Stomach (tissue), 9 donors: ENCODE results near the gene FCRL3. TPM values are rescaled to one million over a fixed set of nuclear protein-coding genes. Genes with fewer than 3 reads are reported as not detected.

ENCODE experiments used
- DNase-seq, 2 donors: peaks; one replicate each; pipeline versions ENCODE4 v3.0.0 to v3.0.0-alpha.2; 2013 to 2019
- H3K27ac ChIP-seq, 5 donors: fragments of 200-600 bp in 4 of 5; sonication (generic) in 4 of 5; one replicate each; pipeline ENCODE4 v1.5.1; 2013 to 2019; ENCODE audit warnings: mild to moderate bottlenecking in 1 of 5, moderate library complexity in 1 of 5
- H3K27me3 ChIP-seq, 3 donors: fragments of 200-600 bp; sonication (generic); one replicate each; pipeline ENCODE4 v1.5.1; 2017 to 2019; ENCODE audit warnings: mixed run types in 1 of 3
- H3K36me3 ChIP-seq, 4 donors: fragments of 200-600 bp; sonication (generic); 1 replicate in 3 of 4; 2 replicates in 1 of 4; pipeline ENCODE4 v1.5.1; 2016 to 2019
- H3K4me1 ChIP-seq, 4 donors: fragments of 200-600 bp; sonication (generic); one replicate each; pipeline ENCODE4 v1.5.1; 2016 to 2019
- H3K4me3 ChIP-seq, 4 donors: fragments of 200-600 bp; sonication (generic) in 3 of 4; one replicate each; pipeline ENCODE4 v1.5.1; 2016 to 2019; ENCODE audit warnings: mild to moderate bottlenecking in 1 of 4
- H3K9me3 ChIP-seq, 4 donors: fragments of 200-600 bp; sonication (generic); one replicate each; pipeline ENCODE4 v1.5.1; 2016 to 2019
- CTCF ChIP-seq, 7 experiments: fragments of 450-650 bp in 4 of 7; fragments of 200-600 bp in 3 of 7; sonication (generic) in 3 of 7; IDR thresholded peaks; one replicate each; pipeline ENCODE4 v1.5.1; 2016 to 2019; ENCODE audit warnings: antibody characterized with exemption in 7 of 7, control low read depth in 2 of 7, mild to moderate bottlenecking in 1 of 7
- EP300 ChIP-seq: sonication (generic); formaldehyde crosslinking; IDR thresholded peaks from one replicate; pipeline ENCODE4 v1.6.1; 2017; ENCODE audit warnings: antibody characterized with exemption
- POLR2A ChIP-seq, 4 donors: fragments of 450-650 bp; IDR thresholded peaks; one replicate each; pipeline ENCODE4 v1.6.1; 2016; ENCODE audit warnings: antibody characterized with exemption in 4 of 4, control low read depth in 2 of 4, mild to moderate bottlenecking in 1 of 4, moderate library complexity in 1 of 4
- POLR2AphosphoS5 ChIP-seq, 3 donors: sonication (generic); formaldehyde crosslinking; IDR thresholded peaks; one replicate each; pipeline ENCODE4 v1.6.1; 2016; ENCODE audit warnings: antibody characterized with exemption in 3 of 3
- WGBS, 5 donors: extraction: QIAGEN DNeasy Blood & Tissue Kit in 3 of 5; methylation state at CpG; one replicate each; pipeline versions ENCODE4 v1.1.5 to v1.1.7; 2013 to 2018; 5-methylcytosine and 5-hydroxymethylcytosine counted together
- intact Hi-C: fragments of 100-400 bp; cut with DNase I; formaldehyde crosslinking; loops from one replicate; pipeline ENCODE4 v1.15.1; 2023; ENCODE audit warnings: low total_unique reads
- polyA plus RNA-seq, 3 donors: library from polyadenylated mRNA; stranded (reverse); fragments of 200-250 nt; gene quantifications; one replicate each; pipeline ENCODE4 v1.2.3, GENCODE V29; 2013
- total RNA-seq, 5 donors: library from RNA; depleted of rRNA; stranded (reverse); fragments of >200 nt; gene quantifications; one replicate each; pipeline versions ENCODE4 v1.1.0 to v1.2.3, GENCODE V29; 2014 to 2016
- donor health status: healthy with polysubstance abuse.
- donor health status: Bipolar disorder and iron deficiency.
- donor health status: healthy.

FCRL3 gene
- total and polyA plus RNA-seq, 8 donors: 0.30 to 0.55 TPM; not detected in 6

GRCh38 chr1:157734321-157734720, 33.8 kb upstream of the FCRL3 start:
- DNase-seq: peak in 1 of 2 donors; percentile 6
- 82 to 89% (median 87%) methylated on average over 1 of the region's 1 CpG for WGBS, 5 donors
- no peaks in the 10 kb centered on the region for H3K36me3 ChIP-seq
- H3K4me3 ChIP-seq: no peak overlapping the region
- H3K27me3 ChIP-seq: no peaks in the 10 kb centered on the region
- no peak for TF ChIP-seq EP300
- no peak for TF ChIP-seq POLR2AphosphoS5 (IDR thresholded peaks at IDR 0.05)
- TF ChIP-seq POLR2A (IDR thresholded peaks at IDR 0.05): no peak
- TF ChIP-seq CTCF (IDR thresholded peaks at IDR 0.05): no peak
- intact Hi-C loops: no loop called here
- no peaks in the 10 kb centered on the region for H3K9me3 ChIP-seq
- H3K27ac ChIP-seq: no peak overlapping the region
- H3K4me1 ChIP-seq: no peaks in the 10 kb centered on the region

- H3K27me3 ChIP-seq: no peaks in the 10 kb centered on the region
- DNase-seq: no peak
- H3K27ac ChIP-seq: no peak overlapping the region
- WGBS, 5 donors: 59 to 85% (median 77%) methylated on average over 3 of the region's 3 CpGs
- no peaks in the 10 kb centered on the region for H3K9me3 ChIP-seq
- no peaks in the 10 kb centered on the region for H3K4me1 ChIP-seq
- intact Hi-C loops: no loop called here
- no peak for TF ChIP-seq CTCF (IDR thresholded peaks at IDR 0.05)
- TF ChIP-seq EP300: no peak
- no peak for TF ChIP-seq POLR2AphosphoS5 (IDR thresholded peaks at IDR 0.05)
- no peak for TF ChIP-seq POLR2A (IDR thresholded peaks at IDR 0.05)
- H3K36me3 ChIP-seq: no peaks in the 10 kb centered on the region
- H3K4me3 ChIP-seq: no peak overlapping the region
Measured at GRCh38 chr1:157732755-157733154, 32.2 kb upstream of the FCRL3 start.

GRCh38 chr1:157725221-157725577, 24.6 kb upstream of the FCRL3 start:
- no peaks in the 10 kb centered on the region for H3K27me3 ChIP-seq

GRCh38 chr1:157724537-157725220, 24.1 kb upstream of the FCRL3 start:
- Histone ChIP-seq H3K4me3 (no peak overlapping the region), H3K36me3 (no peaks in the 10 kb centered on the region), H3K27me3 (no peaks in the 10 kb centered on the region), H3K4me1 (no peaks in the 10 kb centered on the region), H3K9me3 (peaks cover 0 to 23% (median 14%) of the 10 kb centered on the region in 4 donors), H3K27ac (no peak overlapping the region)
- intact Hi-C loops: no loop called here
- DNase-seq: no peak
- WGBS, 5 donors: 70 to 87% (median 71%) methylated on average over 2 of the region's 2 CpGs
- no peak for TF ChIP-seq POLR2A (IDR thresholded peaks at IDR 0.05)

More at GRCh38 chr1:157725221-157725577, 24.6 kb upstream of the FCRL3 start:
- no peaks in the 10 kb centered on the region for H3K4me1 ChIP-seq
- H3K4me3 ChIP-seq: no peak overlapping the region
- H3K9me3 ChIP-seq: peaks cover 0 to 23% (median 14%) of the 10 kb centered on the region in 4 donors
- 54 to 73% (median 58%) methylated on average over 2 of the region's 2 CpGs for WGBS, 5 donors
- TF ChIP-seq POLR2A (IDR thresholded peaks at IDR 0.05): no peak
- TF ChIP-seq CTCF (IDR thresholded peaks at IDR 0.05): no peak
- no peak for TF ChIP-seq EP300
- TF ChIP-seq POLR2AphosphoS5 (IDR thresholded peaks at IDR 0.05): no peak
- peak in 1 of 2 donors; percentile 23 for DNase-seq
- no peaks in the 10 kb centered on the region for H3K36me3 ChIP-seq
- H3K27ac ChIP-seq: no peak overlapping the region
- intact Hi-C loops: no loop called here

GRCh38 chr1:157723157-157723556, 22.6 kb upstream of the FCRL3 start:
- Histone ChIP-seq H3K27ac (no peak overlapping the region), H3K4me1 (no peaks in the 10 kb centered on the region), H3K4me3 (no peak overlapping the region), H3K9me3 (peaks cover 0 to 23% (median 14%) of the 10 kb centered on the region in 4 donors), H3K36me3 (no peaks in the 10 kb centered on the region), H3K27me3 (no peaks in the 10 kb centered on the region)
- no peak for DNase-seq
- TF ChIP-seq EP300 (no peak), CTCF (IDR thresholded peaks at IDR 0.05) (no peak), POLR2AphosphoS5 (IDR thresholded peaks at IDR 0.05) (no peak), POLR2A (IDR thresholded peaks at IDR 0.05) (no peak)
- 78 to 92% (median 82%) methylated on average over 2 of the region's 2 CpGs for WGBS, 5 donors
- intact Hi-C loops: no loop called here
